Measurements from ENCODE around the gene PPM1K.

PPM1K gene

DNA sequence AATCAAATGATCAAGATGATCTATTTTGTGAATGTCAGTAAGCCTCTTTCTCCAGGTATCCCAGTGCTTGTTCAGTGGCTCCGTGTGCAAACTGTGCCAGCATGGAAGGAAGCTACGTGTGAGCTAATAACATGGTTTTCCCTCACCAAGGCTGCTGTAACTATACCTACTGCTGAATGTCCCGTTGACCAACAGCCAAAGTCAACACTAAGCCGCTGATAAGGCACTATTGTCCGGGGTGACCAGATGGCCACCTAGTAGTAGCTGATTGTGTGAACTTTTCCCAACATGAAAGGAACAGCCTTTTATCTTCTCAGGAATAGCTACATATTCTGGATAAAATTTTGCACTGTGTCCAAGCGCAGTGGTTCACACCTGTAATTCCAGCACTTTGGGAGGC, 68.0 kb downstream of the PPM1K start:
- DNase-seq, result no peak

- DNase-seq, result no peak
Observed at GRCh38 chr4:88215351-88215750, 69.0 kb downstream of the PPM1K start.

- no peak for DNase-seq
Observed at GRCh38 chr4:88212253-88212561, 72.2 kb downstream of the PPM1K start.

- DNase-seq, result no peak
Observed at GRCh38 chr4:88211473-88212252, 72.7 kb downstream of the PPM1K start.

GRCh38 chr4:88208156-88208555, 76.2 kb downstream of the PPM1K start:
- no peak for DNase-seq
